ENCODE measurements around the gene LDLRAP1.

GRCh38 chr1:25529518-25530185 is 13.8 kb upstream of the LDLRAP1 start:
- TF ChIP-seq ZNF165 (CRISPR knock-in tag; IDR thresholded peaks at IDR 0.05; ENCODE audit: borderline replicate concordance) (no peak), RFX1 (IDR thresholded peaks at IDR 0.05) (no peak), TAF1 (IDR thresholded peaks at IDR 0.05; ENCODE audit: control insufficient read depth, extremely low read depth, insufficient read depth, low read length, severe bottlenecking) (no peak), POLR2A (conservative IDR thresholded peaks at IDR 0.05) (no peak), CTCF (IDR thresholded peaks at IDR 0.05 in 2 of 3, conservative IDR thresholded peaks at IDR 0.05 in 1 of 3; ENCODE audit: insufficient read depth in 2 of 3, low read depth in 1 of 3, low read length in 3 of 3) (no peak), ZNF174 (CRISPR knock-in tag; IDR thresholded peaks at IDR 0.05) (no peak), NCOR1 (IDR thresholded peaks at IDR 0.05) (no peak), POLR2AphosphoS5 (IDR thresholded peaks at IDR 0.05; ENCODE audit: control insufficient read depth, insufficient read depth, low read depth, low read length) (no peak), ZFP30 (CRISPR knock-in tag; IDR thresholded peaks at IDR 0.05; ENCODE audit: borderline replicate concordance) (no peak), ZNF3 (CRISPR knock-in tag; IDR thresholded peaks at IDR 0.05) (no peak), JUND (IDR thresholded peaks at IDR 0.05; ENCODE audit: borderline replicate concordance, low read depth, low read length) (no peak), JUND (tag; IDR thresholded peaks at IDR 0.05; ENCODE audit: borderline replicate concordance, low read depth, low read length) (no peak)

Data from K562 (cell line).